Glomerular visceral epithelial cell (primary cell): ENCODE data around the gene GPR107.
A peak's percentile ranks its signal among the peaks of the same experiment; 100 is the strongest.
"Not testable (repeated sequence)": the region's sequence is repeated elsewhere in the genome, so short reads cannot be mapped to it uniquely, and the experiment has no call there.

Experiments
- DNase-seq: peaks from one replicate; pipeline ENCODE4 v3.0.0-alpha.2; 2016; ENCODE audit errors: extremely low spot score

The GPR107 gene

DNA sequence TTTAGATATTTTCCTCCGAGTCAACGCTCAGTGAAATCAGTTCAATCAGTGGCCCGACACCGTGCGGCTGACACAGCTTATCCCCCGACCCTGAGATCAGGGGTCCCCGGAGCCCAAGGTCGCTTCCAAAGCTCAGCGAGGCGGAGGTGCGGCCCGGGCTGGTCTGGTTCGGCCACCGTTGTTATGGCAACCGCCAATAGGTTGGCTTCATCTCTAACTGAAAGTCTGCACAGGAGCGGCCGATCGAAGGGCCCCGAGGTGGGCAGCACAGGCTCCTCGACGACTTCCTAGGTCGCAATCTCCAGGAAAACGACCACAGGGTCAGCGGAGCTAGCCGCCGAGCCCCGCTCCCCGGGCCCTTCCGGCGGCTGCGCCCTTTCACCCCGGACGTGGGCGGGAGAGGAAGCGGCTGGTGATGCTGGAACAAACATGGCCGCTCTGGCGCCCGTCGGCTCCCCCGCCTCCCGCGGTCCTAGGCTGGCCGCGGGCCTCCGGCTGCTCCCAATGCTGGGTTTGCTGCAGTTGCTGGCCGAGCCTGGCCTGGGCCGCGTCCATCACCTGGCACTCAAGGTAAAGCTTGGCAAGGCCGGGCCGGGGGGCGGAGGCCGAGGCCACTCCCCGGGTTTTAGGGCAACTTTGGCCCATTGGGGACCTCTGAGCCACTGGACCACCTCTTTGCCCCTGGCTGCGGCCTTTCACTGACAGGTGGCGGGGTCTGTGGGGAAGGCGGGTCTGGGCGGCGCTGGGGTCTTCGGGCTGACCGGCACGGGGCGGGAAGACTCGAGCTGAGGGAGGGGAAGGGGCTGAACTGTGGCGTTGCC is at the start of gene GPR107:
GPR107 (plus strand) TSS at position 403 of the 821 bp plus-strand sequence; CDS start at position 430, 27 bp downstream.
- peak; percentile 70 for DNase-seq

DNA sequence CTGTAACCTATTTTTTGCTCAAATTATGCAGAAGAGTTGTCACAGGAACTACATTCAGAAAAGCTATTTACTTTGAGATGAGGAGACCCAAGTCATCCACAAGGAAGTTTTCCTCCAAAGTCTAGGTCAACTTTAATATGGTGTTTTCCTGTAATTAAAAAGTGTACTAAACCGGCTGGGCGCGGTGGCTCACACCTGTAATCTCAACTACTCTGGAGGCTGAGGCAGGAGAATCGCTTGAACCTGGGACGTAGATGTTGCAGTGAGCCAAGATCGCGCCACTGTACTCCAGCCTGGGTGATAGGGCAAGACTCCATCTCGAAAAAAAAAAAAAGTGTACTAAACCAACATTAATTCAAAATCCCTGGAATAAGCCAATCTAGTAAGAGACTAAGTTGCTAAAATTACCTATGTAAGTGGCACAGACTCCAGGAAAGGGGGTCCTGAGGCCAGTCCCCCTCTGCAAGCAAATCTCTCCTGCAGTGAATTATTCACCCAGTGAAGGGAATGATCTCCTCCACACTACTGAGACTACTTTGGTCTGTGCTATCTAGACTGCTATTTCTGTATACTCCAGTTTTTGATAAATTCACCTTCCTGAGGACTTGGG is 49.7 kb upstream of the GPR107 start:
- no peak for DNase-seq

DNA sequence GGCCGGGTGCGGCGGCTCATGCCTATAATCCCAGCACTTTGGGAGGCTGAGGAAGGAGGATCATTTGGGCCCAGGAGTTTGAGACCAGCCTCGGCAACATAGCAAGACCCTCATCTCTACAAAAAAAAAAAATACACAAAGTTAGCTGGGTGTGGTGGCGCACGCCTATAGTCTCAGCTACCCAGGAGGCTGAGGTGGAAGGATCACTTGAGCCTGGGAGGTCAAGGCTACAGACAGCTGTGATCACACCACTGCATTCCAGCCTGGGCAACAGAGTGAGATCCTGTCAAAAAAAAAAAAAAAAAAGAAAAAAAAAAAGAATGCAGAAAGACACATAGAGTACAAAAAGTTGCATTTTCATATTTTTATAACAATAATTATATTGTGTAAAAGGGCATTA is 46.8 kb upstream of the GPR107 start:
- not testable (repeated sequence) for DNase-seq

DNA sequence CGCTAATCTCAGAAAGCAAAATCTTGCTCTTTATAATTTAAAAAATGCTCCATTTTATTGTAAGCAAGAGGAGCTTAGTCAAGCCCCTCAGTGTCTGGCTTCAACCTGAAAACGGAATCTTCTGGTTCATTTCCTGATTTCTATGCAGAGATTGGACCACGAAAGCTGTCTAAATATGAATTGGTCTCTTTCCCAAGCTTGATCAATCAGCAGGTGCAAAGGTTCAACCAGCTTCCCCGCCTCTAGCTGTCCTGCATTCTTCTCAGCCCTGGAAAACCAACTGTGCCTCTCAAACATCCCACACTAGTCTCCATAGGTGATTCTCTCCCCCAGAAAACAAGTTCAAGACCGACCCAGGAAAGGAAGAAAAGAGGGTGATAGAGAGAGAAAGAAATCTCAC is 45.2 kb upstream of the GPR107 start:
- DNase-seq, result no peak

DNA sequence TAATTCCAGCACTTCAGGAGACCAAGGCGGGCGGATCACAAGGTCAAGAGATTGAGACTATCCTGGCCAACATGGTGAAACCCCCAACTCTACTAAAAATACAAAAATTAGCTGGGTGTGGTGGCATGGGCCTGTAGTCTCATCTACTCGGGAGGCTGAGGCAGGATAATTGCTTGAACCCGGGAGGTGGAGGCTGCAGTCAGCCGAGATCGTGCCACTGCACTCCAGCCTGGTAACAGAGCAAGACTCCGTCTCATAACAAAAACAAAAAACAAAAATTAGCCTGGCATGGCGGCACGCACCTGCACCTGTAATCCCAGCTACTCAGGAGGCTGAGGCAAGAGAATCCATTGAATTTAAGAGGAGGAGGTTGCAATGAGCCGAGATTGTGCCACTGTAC is 44.2 kb upstream of the GPR107 start:
- not testable (repeated sequence) for DNase-seq

DNA sequence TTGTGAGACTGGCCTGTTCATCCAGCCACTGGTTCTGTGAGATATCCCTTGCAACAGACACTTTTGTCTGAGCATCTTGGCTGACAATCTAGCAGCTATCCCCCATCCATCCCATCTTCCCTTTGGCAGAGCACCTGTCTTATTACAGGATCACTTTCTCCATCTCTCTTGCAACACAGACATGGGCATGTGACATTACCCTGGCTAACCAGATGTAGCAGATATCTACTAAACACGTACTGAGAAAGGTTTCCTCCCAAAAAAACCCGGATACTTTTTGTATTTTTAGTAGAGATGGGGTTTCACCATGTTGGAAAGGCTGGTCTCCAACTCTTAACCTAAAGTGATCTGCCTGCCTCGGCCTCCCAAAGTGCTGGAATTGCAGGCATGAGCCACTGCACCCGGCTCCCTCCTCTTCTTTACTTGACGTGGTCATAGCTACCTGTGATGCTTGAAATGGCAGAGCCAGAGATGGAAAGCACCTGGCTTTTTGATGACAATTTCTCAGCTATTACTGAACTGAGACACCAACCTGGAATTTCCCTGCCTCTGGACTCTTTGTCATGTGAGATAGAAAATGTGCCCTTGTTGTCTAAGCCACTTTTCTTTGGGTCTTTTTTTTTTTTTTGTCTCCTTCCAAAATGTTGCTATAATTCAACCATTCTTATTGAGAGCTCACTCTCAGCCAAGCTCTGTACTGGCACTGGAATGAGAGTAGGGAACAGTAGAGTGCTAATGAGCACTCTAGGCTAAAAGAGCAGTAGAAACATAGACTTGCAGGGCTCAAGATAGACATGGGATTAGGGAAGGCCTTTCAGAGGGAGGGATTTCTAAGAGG is 43.3 kb upstream of the GPR107 start:
- no peak for DNase-seq

DNA sequence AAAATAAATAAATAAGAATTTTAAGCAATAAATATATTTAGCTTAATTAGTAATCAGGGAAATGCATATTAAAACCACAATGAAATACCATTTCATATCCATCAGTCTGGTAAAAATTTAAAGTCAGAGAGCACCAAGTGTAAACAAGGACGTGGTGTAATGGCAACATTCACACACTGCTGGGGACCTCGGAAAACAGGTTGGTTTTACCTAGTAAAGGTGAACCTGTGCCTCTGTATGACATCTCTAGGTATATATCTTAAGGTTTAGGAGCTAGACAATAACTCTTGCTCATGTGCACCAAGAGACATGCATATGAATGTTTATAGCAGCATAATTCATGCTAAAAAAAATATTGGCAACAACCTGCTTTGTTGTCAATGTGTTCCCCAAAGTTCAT is 40.4 kb upstream of the GPR107 start:
- no peak for DNase-seq

DNA sequence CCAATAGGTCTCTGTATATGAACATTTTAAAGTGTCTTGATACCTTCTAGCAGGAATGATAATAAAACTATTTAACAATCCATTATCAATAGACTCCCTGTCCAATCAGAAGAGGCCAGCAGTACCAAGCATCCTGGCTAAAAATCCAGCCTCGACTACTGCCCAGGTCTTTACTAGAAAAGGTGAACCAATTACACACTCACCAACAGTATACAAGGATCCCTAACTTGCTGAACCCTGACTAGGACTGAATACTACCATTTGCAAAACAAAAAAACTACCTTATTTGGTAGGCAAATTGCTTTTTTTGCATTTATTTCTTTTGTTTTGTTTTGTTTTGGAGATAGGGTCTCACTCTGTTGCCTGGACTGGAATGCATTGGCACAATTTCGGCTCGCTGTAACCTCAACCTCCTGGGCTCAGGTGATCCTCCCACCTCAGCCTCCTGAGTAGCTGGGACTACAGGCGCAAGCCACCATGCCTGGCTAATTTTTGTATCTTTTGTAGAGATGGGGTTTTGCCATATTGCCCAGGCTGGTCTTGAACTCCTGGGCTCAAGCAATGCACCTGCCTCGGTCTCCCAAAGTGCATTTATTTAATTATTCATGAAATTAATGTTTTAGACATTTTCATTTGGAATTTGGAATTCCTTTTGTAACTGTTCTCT is 38.2 kb upstream of the GPR107 start:
- no peak for DNase-seq

DNA sequence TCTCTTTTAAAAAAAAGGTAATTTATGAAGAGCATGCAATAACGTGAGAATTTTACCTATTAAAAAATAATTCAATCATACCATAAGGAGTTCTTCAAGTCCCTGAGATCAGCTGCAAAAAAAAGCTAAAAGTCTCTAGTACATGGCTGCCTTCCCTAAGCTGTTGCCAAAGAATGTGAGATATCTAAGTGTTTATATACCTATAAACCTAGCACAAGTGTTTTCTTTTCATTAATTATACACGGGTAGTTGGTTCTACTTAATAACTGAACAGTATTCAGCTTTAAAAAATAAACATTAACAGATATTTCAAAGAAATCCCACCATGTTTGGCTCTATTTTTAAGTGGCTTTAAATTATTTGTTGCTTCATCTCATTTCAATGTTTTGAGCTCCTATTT is 36.6 kb upstream of the GPR107 start:
- DNase-seq, result no peak

DNA sequence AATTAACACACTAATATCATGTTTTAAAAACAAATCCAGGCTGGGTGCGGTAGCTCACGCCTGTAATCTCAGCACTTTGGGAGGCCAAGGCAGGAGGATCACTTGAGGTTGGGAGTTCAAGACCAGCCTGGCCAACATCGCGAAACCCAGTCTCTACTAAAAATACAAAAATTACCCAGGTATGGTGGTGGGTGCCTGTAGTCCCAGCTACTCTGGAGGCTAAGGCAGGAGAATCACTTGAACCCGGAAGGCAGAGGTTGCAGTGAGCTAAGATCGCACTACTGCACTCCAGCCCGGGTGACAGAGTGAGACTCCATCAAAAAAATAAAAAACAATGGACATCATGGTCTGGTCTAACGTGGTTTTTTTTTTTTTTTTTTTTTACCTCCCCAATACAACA is 36.2 kb upstream of the GPR107 start:
- DNase-seq, result not testable (repeated sequence)

DNA sequence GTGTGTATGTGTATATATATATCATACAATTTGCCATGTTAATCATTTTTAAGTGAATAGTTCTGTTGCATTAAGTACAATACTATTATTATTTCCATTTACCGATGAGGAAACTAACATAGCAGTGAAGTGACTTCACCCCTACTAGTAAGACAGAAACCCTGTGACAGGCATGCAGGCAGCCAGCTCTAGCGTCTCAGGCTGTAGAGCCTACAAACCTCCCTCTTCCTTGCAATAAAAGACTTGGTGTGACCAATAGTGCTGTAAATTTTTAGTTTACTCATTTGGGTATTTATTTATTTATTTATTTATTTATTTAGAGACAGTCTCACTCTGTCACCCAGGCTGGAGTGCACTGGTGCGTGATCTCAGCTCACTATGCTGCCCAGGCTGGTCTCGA is 35.4 kb upstream of the GPR107 start:
- no peak for DNase-seq

DNA sequence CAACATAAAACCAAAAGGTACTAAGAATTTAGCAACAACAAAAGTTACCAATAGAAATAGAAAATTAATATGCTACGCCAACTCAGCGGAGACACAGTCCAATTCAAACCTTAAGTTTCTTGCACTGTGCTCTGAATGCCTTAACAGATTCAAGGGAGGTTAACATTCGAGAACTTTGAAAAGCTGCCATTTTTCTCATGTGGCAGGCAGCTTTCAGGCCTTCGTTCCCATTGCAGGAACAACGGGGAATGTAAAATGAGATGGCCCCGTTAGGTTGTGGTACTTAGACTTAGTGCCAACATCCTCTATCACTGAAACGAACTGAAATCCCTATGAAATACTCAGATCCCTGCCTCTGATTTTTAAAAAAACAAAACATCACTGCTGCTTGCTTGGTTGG is 33.1 kb upstream of the GPR107 start:
- no peak for DNase-seq

DNA sequence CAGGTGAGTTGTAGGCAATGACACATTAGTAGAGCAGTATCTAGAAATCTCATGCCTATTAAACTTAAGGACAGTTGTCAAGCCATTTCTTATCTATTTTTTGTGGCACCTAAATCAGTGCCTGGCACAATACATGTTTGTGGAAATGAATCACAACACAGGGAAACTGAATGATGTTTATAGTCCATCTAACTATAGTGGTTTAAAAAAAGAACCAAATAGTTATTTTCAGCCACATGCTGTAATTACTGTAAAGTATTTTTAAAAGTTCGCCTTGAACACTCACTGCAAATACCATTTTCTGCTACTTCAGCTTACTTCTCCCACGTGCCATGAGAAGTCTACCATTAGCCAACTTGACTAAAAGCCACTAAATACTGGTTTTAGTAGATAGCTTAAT is 32.6 kb upstream of the GPR107 start:
- DNase-seq, result no peak

DNA sequence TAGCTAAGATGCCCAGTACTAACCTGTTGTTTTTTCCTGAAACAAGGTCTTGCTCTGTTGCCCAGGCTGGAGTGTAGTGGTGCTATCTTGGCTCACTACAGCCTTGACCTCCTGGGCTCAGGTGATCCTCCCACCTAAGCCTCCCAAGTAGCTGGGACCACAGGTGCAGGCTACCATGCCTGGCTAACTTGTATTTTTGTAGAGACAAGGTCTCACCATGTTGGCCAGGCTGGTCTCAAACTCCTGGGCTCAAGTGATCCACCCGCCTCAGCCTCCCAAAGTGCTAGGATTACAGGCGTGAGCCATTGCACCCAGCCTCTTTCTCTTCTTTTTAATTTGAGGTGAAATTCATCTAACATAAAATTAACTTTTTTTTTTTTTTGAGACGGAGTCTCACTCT is 31.9 kb upstream of the GPR107 start:
- DNase-seq, result not testable (repeated sequence)

DNA sequence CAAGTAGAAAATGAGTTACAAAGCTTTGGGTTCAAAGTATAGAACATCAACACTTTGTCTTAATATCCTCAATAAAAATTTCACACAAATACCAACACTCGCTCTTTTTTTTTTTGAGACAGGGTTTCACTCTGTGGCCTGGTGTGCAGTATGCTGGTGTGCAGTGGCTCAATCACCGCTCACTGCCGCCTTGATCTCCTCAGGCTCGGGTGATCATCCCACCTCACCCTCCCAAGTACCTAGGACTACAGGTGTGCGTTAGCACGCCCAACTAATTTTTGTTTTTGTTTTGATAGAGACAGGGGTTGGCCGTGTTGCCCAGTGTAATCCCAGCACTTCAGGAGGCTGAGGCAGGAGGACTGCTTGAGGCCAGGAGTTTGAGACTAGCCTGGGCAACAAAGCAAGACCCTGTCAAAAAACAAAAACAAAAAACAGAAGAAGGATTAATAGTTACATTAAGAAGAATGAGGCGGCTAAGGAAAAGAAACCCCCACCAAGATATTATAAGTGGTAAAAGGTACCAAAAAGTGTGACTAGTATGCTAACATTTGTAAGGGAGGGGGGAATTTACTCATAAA is 31.1 kb upstream of the GPR107 start:
- no peak for DNase-seq

DNA sequence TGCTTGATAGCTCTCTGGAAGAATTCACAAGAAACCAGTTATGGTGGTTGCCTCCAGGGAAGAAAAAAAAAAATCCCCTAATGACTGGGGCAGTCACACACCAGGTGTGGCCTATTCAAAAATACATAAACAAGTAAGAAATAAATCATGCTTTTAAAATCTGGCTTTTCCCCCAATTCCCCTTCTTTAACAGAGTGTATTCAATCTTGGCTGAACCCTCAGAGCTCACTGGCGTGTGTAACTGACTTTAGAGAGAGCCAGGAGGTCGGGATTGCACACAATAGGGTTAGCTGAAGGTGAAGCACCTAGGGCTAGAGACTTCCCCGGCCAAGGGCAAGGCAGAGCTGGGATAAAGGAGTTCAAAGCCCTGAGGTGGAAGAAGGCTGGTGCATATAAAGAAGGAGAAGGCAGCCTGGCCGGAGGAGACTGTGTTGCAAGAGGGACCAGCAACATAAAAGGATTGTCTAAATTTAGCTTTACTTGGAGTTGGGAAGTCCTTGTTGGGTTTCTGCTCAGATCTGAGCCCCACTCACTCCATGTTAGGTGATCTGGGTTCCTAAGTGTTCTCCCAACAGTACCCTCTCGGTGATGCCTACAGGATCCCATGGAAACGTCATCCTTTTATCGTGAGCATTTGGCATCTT is 30.4 kb upstream of the GPR107 start:
- peak; percentile 40 for DNase-seq

DNA sequence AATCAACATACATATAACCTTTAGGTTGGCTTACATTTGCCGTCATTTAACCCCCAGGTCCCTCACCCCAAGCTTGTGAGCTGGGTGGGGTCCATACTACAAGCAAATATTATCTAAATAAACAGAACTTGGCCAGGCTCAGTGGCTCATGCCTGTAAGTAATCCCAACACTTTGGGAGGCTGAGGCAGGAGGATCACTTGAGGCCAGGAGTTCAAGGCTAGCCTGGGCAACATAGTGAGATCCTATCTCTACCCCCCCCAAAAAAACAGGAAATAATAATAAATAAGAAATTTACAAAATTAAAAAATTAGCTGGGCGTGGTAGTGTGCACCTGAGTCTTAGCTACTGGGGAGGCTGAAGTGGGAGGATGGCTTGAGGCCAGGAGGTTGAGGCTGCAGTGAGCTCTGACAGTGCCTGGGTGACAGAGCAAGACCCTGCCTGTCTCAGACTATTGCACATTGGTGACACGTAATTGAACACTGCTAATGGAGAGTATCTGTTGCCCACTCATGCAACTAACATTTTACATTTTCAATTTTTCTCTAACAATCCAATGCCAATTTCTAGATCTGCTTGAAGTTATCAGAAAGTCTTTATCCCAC is 29.6 kb upstream of the GPR107 start:
- no peak for DNase-seq

DNA sequence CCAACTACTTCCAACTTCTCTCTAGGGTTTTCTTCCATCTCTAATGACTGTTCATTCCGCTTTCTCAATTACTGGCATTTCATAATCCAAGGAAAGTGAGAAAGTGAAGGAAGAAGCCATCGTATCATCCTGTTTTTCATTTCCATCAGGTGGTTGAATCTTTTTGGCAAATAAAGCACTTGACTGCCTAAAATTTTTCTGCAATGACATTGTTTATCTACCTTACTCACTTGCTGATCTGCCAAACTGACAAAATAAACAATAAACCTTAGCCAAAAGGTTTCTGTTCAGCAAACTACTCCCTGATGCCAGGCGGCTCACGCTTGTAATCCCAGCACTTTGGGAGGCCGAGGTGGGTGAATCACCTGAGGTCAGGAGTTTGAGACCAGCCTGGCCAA is 29.1 kb upstream of the GPR107 start:
- no peak for DNase-seq

DNA sequence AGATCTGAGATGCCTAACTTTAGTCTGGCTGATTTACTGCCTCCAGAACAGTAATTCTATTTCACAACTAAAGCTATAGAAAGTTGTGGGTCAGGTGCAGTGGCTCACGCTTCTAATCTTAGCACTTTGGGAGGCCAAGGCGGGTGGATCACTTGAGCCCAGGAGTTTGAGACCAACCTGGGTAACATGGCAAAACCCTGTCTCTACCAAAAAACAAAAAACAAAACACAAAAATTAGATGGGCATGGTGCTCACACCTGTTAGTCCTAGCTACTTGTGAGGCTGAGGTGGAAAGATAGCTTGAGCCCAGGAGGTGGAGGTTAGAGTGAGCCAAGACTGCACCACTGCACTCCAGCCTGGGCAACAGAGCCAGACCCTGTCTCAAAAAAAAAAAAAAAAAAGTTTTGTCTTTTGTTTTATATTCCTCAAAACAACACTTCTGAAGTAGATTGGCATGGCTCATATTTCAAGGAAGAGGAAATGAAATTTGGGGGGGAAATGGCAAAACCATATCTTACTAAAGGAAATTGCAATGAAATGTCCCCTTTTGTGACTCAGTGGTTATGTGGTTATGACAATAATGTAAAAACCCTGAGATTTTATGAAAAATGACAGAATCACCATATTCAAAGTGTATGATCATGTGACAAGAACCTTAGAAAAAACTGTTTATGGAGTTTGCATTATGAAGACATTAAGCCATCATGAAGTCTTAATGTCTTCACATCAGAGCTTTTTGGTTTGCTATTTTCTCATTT is 26.9 kb upstream of the GPR107 start:
- DNase-seq, result no peak
